ENCODE measurements around the gene GJC2. TPM values are rescaled to one million over a fixed set of nuclear protein-coding genes. Genes with fewer than 3 reads are reported as not detected.
A peak's percentile ranks its signal among the peaks of the same experiment; 100 is the strongest.

Gene GJC2
- polyA plus RNA-seq, 1 donor from 2014 or later, result 2.3 TPM

- H3K36me3 ChIP-seq (ENCODE audit: insufficient read depth, low read length), result no peaks in the 10 kb centered on the region
- H2AFZ ChIP-seq (ENCODE audit: low read depth, low read length), result no peak overlapping the region
- H3K9me3 ChIP-seq (ENCODE audit: low read length), result no peaks in the 10 kb centered on the region
- H3K4me2 ChIP-seq (ENCODE audit: low read length), result no peak overlapping the region
- no peaks in the 10 kb centered on the region for H3K27me3 ChIP-seq (ENCODE audit: insufficient read depth, low read depth, low read length)
- H3F3A ChIP-seq (ENCODE audit: insufficient read depth, low read length, poor library complexity, severe bottlenecking), result no peaks in the 10 kb centered on the region
- H3K9ac ChIP-seq (ENCODE audit: low read length), result no peak overlapping the region
- no peaks in the 10 kb centered on the region for H4K20me1 ChIP-seq (ENCODE audit: insufficient read depth)
- H3K79me2 ChIP-seq (replicated peaks; ENCODE audit: insufficient read depth, low read length), result no peaks in the 10 kb centered on the region
- no peak for TF ChIP-seq POLR2AphosphoS5 (IDR thresholded peaks at IDR 0.05)
- TF ChIP-seq SMC3 (conservative IDR thresholded peaks at IDR 0.05; ENCODE audit: poor library complexity), result no peak
- no peak for TF ChIP-seq EP300 (conservative IDR thresholded peaks at IDR 0.05; ENCODE audit: poor library complexity, severe bottlenecking)
- TF ChIP-seq TAF1 (IDR thresholded peaks at IDR 0.05; ENCODE audit: low read depth), result no peak
- TF ChIP-seq MXI1 (conservative IDR thresholded peaks at IDR 0.05; ENCODE audit: poor library complexity, severe bottlenecking), result no peak
- no peak for TF ChIP-seq RAD21 (conservative IDR thresholded peaks at IDR 0.05)
- TF ChIP-seq REST (IDR thresholded peaks at IDR 0.05; ENCODE audit: borderline replicate concordance), result no peak
- no peak for TF ChIP-seq EZH2 (IDR thresholded peaks at IDR 0.05; ENCODE audit: borderline replicate concordance, insufficient read depth, low read length, poor library complexity, severe bottlenecking)
- no peak for TF ChIP-seq CTCF (IDR thresholded peaks at IDR 0.05; ENCODE audit: poor library complexity, severe bottlenecking)
- H3K9me2 ChIP-seq (ENCODE audit: insufficient read depth, low read length), result no peaks in the 10 kb centered on the region
- H3K4me3 ChIP-seq (ENCODE audit: low read length), result no peak overlapping the region
- H3K27ac ChIP-seq (ENCODE audit: low read length), result no peak overlapping the region
Measured at GRCh38 chr1:228154021-228154669, 4.4 kb downstream of the GJC2 start.

- H3K79me2 ChIP-seq (replicated peaks; ENCODE audit: insufficient read depth, low read length), result no peaks in the 10 kb centered on the region
- no peak overlapping the region for H3K27ac ChIP-seq (ENCODE audit: low read length)
- H4K20me1 ChIP-seq (ENCODE audit: insufficient read depth), result no peaks in the 10 kb centered on the region
- no peaks in the 10 kb centered on the region for H3K27me3 ChIP-seq (ENCODE audit: insufficient read depth, low read depth, low read length)
- H2AFZ ChIP-seq (ENCODE audit: low read depth, low read length), result no peak overlapping the region
- TF ChIP-seq POLR2AphosphoS5 (IDR thresholded peaks at IDR 0.05) (no peak), EZH2 (IDR thresholded peaks at IDR 0.05; ENCODE audit: borderline replicate concordance, insufficient read depth, low read length, poor library complexity, severe bottlenecking) (no peak), SMC3 (conservative IDR thresholded peaks at IDR 0.05; ENCODE audit: poor library complexity) (no peak), EP300 (conservative IDR thresholded peaks at IDR 0.05; ENCODE audit: poor library complexity, severe bottlenecking) (no peak), REST (IDR thresholded peaks at IDR 0.05; ENCODE audit: borderline replicate concordance) (no peak), RAD21 (conservative IDR thresholded peaks at IDR 0.05) (no peak), TAF1 (IDR thresholded peaks at IDR 0.05; ENCODE audit: low read depth) (no peak), MXI1 (conservative IDR thresholded peaks at IDR 0.05; ENCODE audit: poor library complexity, severe bottlenecking) (no peak)
- H3K36me3 ChIP-seq (ENCODE audit: insufficient read depth, low read length), result no peaks in the 10 kb centered on the region
- no peak overlapping the region for H3K4me2 ChIP-seq (ENCODE audit: low read length)
- no peaks in the 10 kb centered on the region for H3F3A ChIP-seq (ENCODE audit: insufficient read depth, low read length, poor library complexity, severe bottlenecking)
- H3K9me2 ChIP-seq (ENCODE audit: insufficient read depth, low read length), result no peaks in the 10 kb centered on the region
- no peaks in the 10 kb centered on the region for H3K9me3 ChIP-seq (ENCODE audit: low read length)
- H3K4me3 ChIP-seq (ENCODE audit: low read length), result no peak overlapping the region
- peak overlapping the region; percentile 5 for H3K9ac ChIP-seq (ENCODE audit: low read length)
Measured at GRCh38 chr1:228154670-228155571, 5.2 kb downstream of the GJC2 start.

All from neural cell (in vitro differentiated cells).